K562 (cell line): ENCODE measurements around the gene ZSCAN32.

Experiments used
- AFF4 ChIP-seq: sonication (generic); formaldehyde crosslinking; IDR thresholded peaks from 2 replicates; pipeline ENCODE4 v1.8.0; 2023; ENCODE audit warnings: mild to moderate bottlenecking, missing genetic modification reagents
- CTCF ChIP-seq, 3 experiments: IDR thresholded peaks in 2 of 3; conservative IDR thresholded peaks in 1 of 3; 2 replicates each; pipeline ENCODE4 v1.5.1; 2011 to 2012; ENCODE audit warnings: low read length in 3 of 3, mild to moderate bottlenecking in 3 of 3, control low read depth in 2 of 3, improper control_type of control experiment in 1 of 3, inconsistent platforms in 1 of 3, low read depth in 1 of 3, mixed read lengths in 1 of 3, moderate library complexity in 1 of 3; ENCODE audit not compliant: insufficient read depth in 2 of 3
- POLR2A ChIP-seq: fragments of 450-650 bp; conservative IDR thresholded peaks from 2 replicates; pipeline ENCODE4 v1.6.1; 2016
- SP1 ChIP-seq: sonication (generic); formaldehyde crosslinking; IDR thresholded peaks from 2 replicates; pipeline ENCODE4 v1.8.1; 2022; ENCODE audit warnings: mild to moderate bottlenecking, missing genetic modification reagents
- TEAD4 ChIP-seq, 2 experiments: sonication (generic) in 1 of 2; formaldehyde crosslinking in 1 of 2; IDR thresholded peaks; 2 replicates each; pipeline versions ENCODE4 v1.6.1 to v1.8.0; 2012 to 2022; ENCODE audit warnings: borderline replicate concordance in 1 of 2, inconsistent platforms in 1 of 2, low read length in 1 of 2, mild to moderate bottlenecking in 1 of 2, missing genetic modification reagents in 1 of 2
- ZFP36 ChIP-seq: fragments of 150-350 bp; IDR thresholded peaks from 2 replicates; pipeline ENCODE4 v1.6.1; 2018; ENCODE audit warnings: low read length, low read depth; ENCODE audit not compliant: partially characterized antibody
- ZNF407 ChIP-seq: fragments of 450-650 bp; IDR thresholded peaks from 2 replicates; pipeline ENCODE4 v1.6.1; 2016; ENCODE audit warnings: low read depth

- TF ChIP-seq POLR2A (no peak), CTCF (IDR thresholded peaks at IDR 0.05 in 2 of 3, conservative IDR thresholded peaks at IDR 0.05 in 1 of 3; ENCODE audit: insufficient read depth in 2 of 3, low read depth in 1 of 3, low read length in 3 of 3) (peak in 2 of 3 experiments; percentile 32 to 34; a peak in 2 of 6 replicates), TEAD4 (IDR thresholded peaks at IDR 0.05; ENCODE audit: low read length) (no peak), TEAD4 (CRISPR knock-in tag; IDR thresholded peaks at IDR 0.05; ENCODE audit: borderline replicate concordance) (no peak), ZNF407 (no peak), SP1 (no peak), ZFP36 (no peak), AFF4 (CRISPR knock-in tag) (no peak)
These were observed 37.0 kb downstream of the ZSCAN32 start for GRCh38 chr16:3363793-3364192.
